Esophagus squamous epithelium (tissue), 4 donors: ENCODE results near the gene SLC1A3.

Experiments used
- CTCF ChIP-seq, 6 experiments: fragments of 450-650 bp in 4 of 6; fragments of 200-600 bp in 2 of 6; sonication (generic) in 2 of 6; IDR thresholded peaks; one replicate each; pipeline ENCODE4 v1.5.1; 2016 to 2019; ENCODE audit warnings: antibody characterized with exemption in 6 of 6, mild to moderate bottlenecking in 4 of 6, moderate library complexity in 4 of 6
- POLR2A ChIP-seq, 4 donors: fragments of 450-650 bp; IDR thresholded peaks; one replicate each; pipeline ENCODE4 v1.6.1; 2017; ENCODE audit warnings: antibody characterized with exemption in 4 of 4, mild to moderate bottlenecking in 4 of 4, moderate library complexity in 3 of 4

- TF ChIP-seq CTCF (IDR thresholded peaks at IDR 0.05) (no peak), POLR2A (IDR thresholded peaks at IDR 0.05) (peak in 1 of 4 donors; percentile 28)
Observed at GRCh38 chr5:36724467-36725332, 118.3 kb downstream of the SLC1A3 start.
